PC-3 (cell line): ENCODE measurements around the gene CHRND. TPM values are rescaled to one million over a fixed set of nuclear protein-coding genes. Genes with fewer than 3 reads are reported as not detected.

Experiments
- ATAC-seq: fragments of 200-7000 bp; cut with Tn5 transposase; 2 replicates; pipeline ENCODE4 v1.9.1; 2020; ENCODE audit warnings: mild to moderate bottlenecking, moderate library complexity
- BruUV-seq: library from RNA; stranded (reverse); fragments of 400-500 nt; replicated peaks from 2 replicates; lab custom pipeline; 2021; lab: Mats Ljungman, UMichigan
- CTCF ChIA-PET: fragments of 300-600 bp; sonication (Branson Sonifier 250); formaldehyde crosslinking; loops from one replicate; lab custom pipeline; 2022; ENCODE audit warnings: antibody characterized with exemption; lab: Charles Lee
- POLR2A ChIA-PET: fragments of 300-600 bp; sonication (Branson Sonifier 250); formaldehyde crosslinking; loops from one replicate; lab custom pipeline; 2022; ENCODE audit warnings: antibody characterized with exemption; ENCODE audit not compliant: unreplicated experiment; lab: Charles Lee
- DNase-seq: peaks from one replicate; pipeline ENCODE4 v3.0.0-alpha.2; 2015
- H2AFZ ChIP-seq: fragments of 300-600 bp; sonication (generic); 2 replicates; pipeline ENCODE4 v1.6.0; 2016; ENCODE audit warnings: antibody characterized with exemption, low read length
- H3F3A ChIP-seq: fragments of 300-600 bp; sonication (generic); one replicate; pipeline ENCODE4 v1.6.0; 2017; ENCODE audit warnings: antibody characterized with exemption, low read length, control low read depth, mild to moderate bottlenecking; ENCODE audit not compliant: unreplicated experiment
- H3K27ac ChIP-seq: fragments of 300-600 bp; sonication (generic); 2 replicates; pipeline ENCODE4 v1.5.1; 2016; ENCODE audit warnings: mild to moderate bottlenecking, low read length
- H3K27me3 ChIP-seq: fragments of 300-600 bp; sonication (generic); 2 replicates; pipeline ENCODE4 v1.6.1; 2016; ENCODE audit warnings: low read length, mixed read lengths
- H3K36me3 ChIP-seq: fragments of 300-600 bp; sonication (generic); 2 replicates; pipeline ENCODE4 v1.6.1; 2016; ENCODE audit warnings: low read depth, mixed run types, low read length, mixed read lengths
- H3K4me1 ChIP-seq: fragments of 300-600 bp; sonication (generic); 2 replicates; pipeline ENCODE4 v1.5.1; 2016; ENCODE audit warnings: low read length; ENCODE audit not compliant: insufficient read depth
- H3K4me2 ChIP-seq: fragments of 300-600 bp; sonication (generic); 2 replicates; pipeline ENCODE4 v1.6.0; 2016; ENCODE audit warnings: low read length
- H3K4me3 ChIP-seq: fragments of 300-600 bp; sonication (generic); 2 replicates; pipeline ENCODE4 v1.5.1; 2016; ENCODE audit warnings: mild to moderate bottlenecking, low read length, mixed read lengths
- H3K79me2 ChIP-seq: fragments of 300-600 bp; sonication (generic); 2 replicates; pipeline ENCODE4 v1.6.1; 2017; ENCODE audit warnings: low read length, mixed read lengths
- H3K9ac ChIP-seq: fragments of 300-600 bp; sonication (generic); 2 replicates; pipeline ENCODE4 v1.6.0; 2016; ENCODE audit warnings: mild to moderate bottlenecking, low read length
- H3K9me2 ChIP-seq: fragments of 300-600 bp; sonication (generic); replicated peaks from 2 replicates; pipeline ENCODE4 v1.6.1; 2016; ENCODE audit warnings: mixed run types, low read length, mixed read lengths
- H3K9me3 ChIP-seq: fragments of 300-600 bp; sonication (generic); 2 replicates; pipeline ENCODE4 v1.6.1; 2016; ENCODE audit warnings: low read length, mixed read lengths
- H4K20me1 ChIP-seq: fragments of 300-600 bp; sonication (generic); 2 replicates; pipeline ENCODE4 v1.6.1; 2016; ENCODE audit warnings: low read length, mixed read lengths
- EZH2 ChIP-seq: fragments of 300-600 bp; sonication (generic); IDR thresholded peaks from one replicate; pipeline ENCODE4 v1.6.1; 2017; ENCODE audit warnings: antibody characterized with exemption, mild to moderate bottlenecking, low read length; ENCODE audit not compliant: unreplicated experiment
- EZH2phosphoT487 ChIP-seq: fragments of 300-600 bp; sonication (generic); IDR thresholded peaks from 2 replicates; pipeline ENCODE4 v1.6.1; 2018; ENCODE audit warnings: mild to moderate bottlenecking, antibody characterized with exemption, low read length, borderline replicate concordance
- intact Hi-C: fragments of 100-400 bp; cut with micrococcal nuclease; formaldehyde crosslinking; loops from 2 replicates; pipeline ENCODE4 v1.9.0; 2023
- total RNA-seq: library from RNA; depleted of rRNA; stranded (reverse); fragments of >200 nt; gene quantifications from 2 replicates; pipeline ENCODE4 v1.2.3, GENCODE V29; 2014
- TF ChIP-seq, protein P1 (sequence below): fragments of 300-600 bp; sonication (generic); conservative IDR thresholded peaks from 2 replicates; pipeline ENCODE4 v1.5.1; 2017; ENCODE audit warnings: antibody characterized with exemption, low read depth, mild to moderate bottlenecking, low read length

CHRND gene
- total RNA-seq, 1 experiment from 2014 or later, result not detected

- Histone ChIP-seq H3K9ac (no peak overlapping the region), H3F3A (no peaks in the 10 kb centered on the region), H3K4me1 (no peaks in the 10 kb centered on the region), H3K27ac (no peak overlapping the region), H2AFZ (no peak overlapping the region), H3K36me3 (no peaks in the 10 kb centered on the region), H3K9me3 (no peaks in the 10 kb centered on the region), H3K27me3 (no peaks in the 10 kb centered on the region), H3K9me2 (no peaks in the 10 kb centered on the region), H3K4me2 (no peak overlapping the region), H3K79me2 (no peaks in the 10 kb centered on the region), H4K20me1 (no peaks in the 10 kb centered on the region), H3K4me3 (no peak overlapping the region)
- intact Hi-C loops, result no loop called here
- POLR2A ChIA-PET, result no interaction called here
- ATAC-seq (no peak), DNase-seq (no peak)
- CTCF ChIA-PET, result no interaction called here
- no TSS peak for BruUV-seq
- TF ChIP-seq, protein P1, sequence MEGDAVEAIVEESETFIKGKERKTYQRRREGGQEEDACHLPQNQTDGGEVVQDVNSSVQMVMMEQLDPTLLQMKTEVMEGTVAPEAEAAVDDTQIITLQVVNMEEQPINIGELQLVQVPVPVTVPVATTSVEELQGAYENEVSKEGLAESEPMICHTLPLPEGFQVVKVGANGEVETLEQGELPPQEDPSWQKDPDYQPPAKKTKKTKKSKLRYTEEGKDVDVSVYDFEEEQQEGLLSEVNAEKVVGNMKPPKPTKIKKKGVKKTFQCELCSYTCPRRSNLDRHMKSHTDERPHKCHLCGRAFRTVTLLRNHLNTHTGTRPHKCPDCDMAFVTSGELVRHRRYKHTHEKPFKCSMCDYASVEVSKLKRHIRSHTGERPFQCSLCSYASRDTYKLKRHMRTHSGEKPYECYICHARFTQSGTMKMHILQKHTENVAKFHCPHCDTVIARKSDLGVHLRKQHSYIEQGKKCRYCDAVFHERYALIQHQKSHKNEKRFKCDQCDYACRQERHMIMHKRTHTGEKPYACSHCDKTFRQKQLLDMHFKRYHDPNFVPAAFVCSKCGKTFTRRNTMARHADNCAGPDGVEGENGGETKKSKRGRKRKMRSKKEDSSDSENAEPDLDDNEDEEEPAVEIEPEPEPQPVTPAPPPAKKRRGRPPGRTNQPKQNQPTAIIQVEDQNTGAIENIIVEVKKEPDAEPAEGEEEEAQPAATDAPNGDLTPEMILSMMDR, result no peak
- no peak for TF ChIP-seq EZH2
- no peak for TF ChIP-seq EZH2phosphoT487
Observed at GRCh38 chr2:232535761-232536530, 10.0 kb downstream of the CHRND start.

DNA sequence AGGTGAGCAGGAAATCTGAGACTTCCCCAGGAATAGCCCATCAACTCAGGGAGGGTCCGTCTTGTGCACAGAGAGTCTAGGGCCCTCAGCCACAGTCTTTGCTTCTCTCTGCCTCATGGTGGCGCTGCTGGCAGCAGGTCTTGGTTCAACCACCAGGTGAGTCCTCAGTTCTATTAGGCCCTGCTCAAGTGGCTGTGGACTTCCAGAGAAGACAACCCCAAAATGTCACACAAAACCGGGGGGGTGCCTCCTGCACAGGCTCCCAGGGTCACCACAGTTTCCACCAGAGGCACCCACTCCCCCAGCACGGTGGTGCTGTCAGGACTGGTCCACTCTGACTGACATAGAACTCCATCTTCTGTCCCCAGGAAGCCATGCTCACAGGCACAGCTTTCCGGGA is 11.1 kb downstream of the CHRND start:
- Histone ChIP-seq H3K9ac (no peak overlapping the region), H3K4me2 (no peak overlapping the region), H3K79me2 (no peaks in the 10 kb centered on the region), H3F3A (no peaks in the 10 kb centered on the region), H2AFZ (no peak overlapping the region), H3K4me1 (no peaks in the 10 kb centered on the region), H3K9me3 (no peaks in the 10 kb centered on the region), H3K9me2 (no peaks in the 10 kb centered on the region), H3K27ac (no peak overlapping the region), H3K27me3 (no peaks in the 10 kb centered on the region), H3K4me3 (no peak overlapping the region), H4K20me1 (no peaks in the 10 kb centered on the region), H3K36me3 (no peaks in the 10 kb centered on the region)
- ChIA-PET CTCF (no interaction called here), POLR2A (no interaction called here)
- TF ChIP-seq EZH2phosphoT487, result no peak
- TF ChIP-seq, protein P1, result peak; percentile 57
- DNase-seq (no peak), ATAC-seq (no peak)
- intact Hi-C loops, result no loop called here
- BruUV-seq, result no TSS peak

GRCh38 chr2:232537499-232537898 is 11.5 kb downstream of the CHRND start:
- no peak overlapping the region for H3K4me2 ChIP-seq

More at GRCh38 chr2:232537499-232537898, 11.5 kb downstream of the CHRND start:
- H3K4me3 ChIP-seq, result no peak overlapping the region
- no peaks in the 10 kb centered on the region for H4K20me1 ChIP-seq
- ChIA-PET POLR2A (no interaction called here), CTCF (no interaction called here)
- ATAC-seq (no peak), DNase-seq (no peak)
- no peaks in the 10 kb centered on the region for H3K79me2 ChIP-seq
- H3F3A ChIP-seq, result no peaks in the 10 kb centered on the region
- no peak overlapping the region for H2AFZ ChIP-seq
- no peak overlapping the region for H3K27ac ChIP-seq
- TF ChIP-seq EZH2 (no peak), EZH2phosphoT487 (no peak)
- TF ChIP-seq, protein P1, result no peak
- intact Hi-C loops, result no loop called here
- no peaks in the 10 kb centered on the region for H3K27me3 ChIP-seq
- no peaks in the 10 kb centered on the region for H3K4me1 ChIP-seq
- H3K36me3 ChIP-seq, result no peaks in the 10 kb centered on the region
- no peaks in the 10 kb centered on the region for H3K9me3 ChIP-seq
- BruUV-seq, result no TSS peak
- no peaks in the 10 kb centered on the region for H3K9me2 ChIP-seq
- H3K9ac ChIP-seq, result no peak overlapping the region
